NCI-H2029 (cell line): Measurements from ENCODE around the gene FIZ1.

Source experiments
- DNase-seq: peaks from one replicate; lab custom pipeline; 2025; lab: John Stamatoyannopoulos, UW

FIZ1 gene

GRCh38 chr19:55635856-55636440 lies 36.6 kb upstream of the FIZ1 start:
- DNase-seq: no peak

GRCh38 chr19:55635334-55635717 lies 36.0 kb upstream of the FIZ1 start:
- DNase-seq: no peak

DNA sequence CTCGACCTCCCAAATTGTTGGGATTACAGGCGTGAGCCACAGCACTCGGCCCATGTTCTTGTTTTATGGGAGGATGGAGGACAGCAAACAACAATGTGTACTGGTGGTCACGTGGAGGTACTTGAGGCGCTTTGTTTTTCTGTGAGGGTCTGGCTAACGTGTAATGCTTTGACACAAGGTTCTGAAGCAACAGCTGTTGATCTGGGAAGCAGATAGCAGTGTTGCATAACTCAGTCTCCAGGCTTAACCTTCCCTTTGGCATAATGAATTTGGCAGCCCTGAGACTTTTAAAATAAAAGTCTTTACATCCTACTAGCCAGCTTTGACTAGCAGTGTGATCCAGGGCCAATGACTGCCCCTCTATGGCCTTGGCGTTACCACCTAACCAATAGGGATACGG lies 34.5 kb upstream of the FIZ1 start:
- peak; percentile 33 for DNase-seq

- peak; percentile 76 for DNase-seq
Observed at GRCh38 chr19:55632463-55632834, 33.1 kb upstream of the FIZ1 start.

DNA sequence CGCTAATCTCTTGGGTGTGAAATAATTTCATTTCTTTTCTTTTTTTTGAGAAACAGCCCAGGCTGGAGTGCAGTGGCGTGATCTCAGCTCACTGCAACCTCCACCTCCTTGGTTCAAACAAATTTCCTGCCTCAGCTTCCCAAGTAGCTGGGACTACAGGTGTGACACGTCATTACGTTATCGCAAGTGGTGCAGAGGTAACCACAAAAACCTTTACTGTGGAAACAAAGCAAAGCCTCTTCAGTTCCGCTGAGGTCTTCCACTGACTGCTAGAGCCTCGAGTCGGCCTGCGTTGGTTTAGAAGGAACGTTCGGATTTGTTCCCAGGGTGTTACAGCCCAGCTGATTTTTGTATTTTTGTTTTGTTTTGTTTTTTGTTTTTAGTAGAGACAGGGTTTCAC lies 27.0 kb upstream of the FIZ1 start:
- no peak for DNase-seq

DNA sequence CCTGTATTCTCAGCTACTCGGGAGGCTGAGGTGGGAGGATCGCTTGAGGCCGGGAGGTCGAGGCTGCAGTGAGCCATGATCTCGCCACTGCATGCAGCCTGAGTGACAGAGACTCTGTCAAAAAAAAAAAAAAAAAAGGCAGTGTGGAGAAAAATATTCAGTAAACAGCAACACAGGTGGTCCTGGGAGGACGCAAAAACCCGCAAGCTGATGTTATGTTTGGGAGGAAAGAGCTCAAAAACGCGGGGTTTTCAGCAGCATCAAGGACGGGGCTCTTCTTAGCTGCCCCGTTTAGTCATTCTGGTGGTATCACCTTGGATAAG lies 25.6 kb upstream of the FIZ1 start:
- DNase-seq: no peak

- peak; percentile 94 for DNase-seq
Observed at GRCh38 chr19:55624109-55625003, 25.0 kb upstream of the FIZ1 start, which contains the start of gene ZNF784. ZNF784 (minus strand) TSS chr19:55624566; CDS start chr19:55624561, 5 bp downstream.

DNA sequence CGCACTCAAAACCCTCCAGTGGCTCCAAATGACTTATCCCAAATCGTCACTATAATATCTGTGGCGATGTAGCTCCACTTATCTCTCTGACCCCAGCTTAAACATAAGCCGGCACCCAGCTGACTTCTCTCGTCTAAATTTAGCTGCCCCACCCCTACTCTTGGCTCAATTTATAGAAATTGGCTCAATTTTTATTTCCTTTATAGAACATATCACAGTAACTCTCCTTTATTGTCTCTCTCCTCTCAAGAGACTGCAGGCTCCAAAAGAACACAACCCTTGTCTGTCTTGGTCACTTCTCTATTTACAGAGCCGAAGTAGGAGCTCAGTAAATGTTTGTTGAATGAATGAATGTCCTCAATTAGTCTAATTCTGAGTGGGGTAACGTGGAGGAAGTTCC lies 24.2 kb upstream of the FIZ1 start:
- no peak for DNase-seq

GRCh38 chr19:55623130-55623529 lies 23.8 kb upstream of the FIZ1 start:
- no peak for DNase-seq

- DNase-seq: no peak
Observed at GRCh38 chr19:55622242-55622969, 23.1 kb upstream of the FIZ1 start.

GRCh38 chr19:55621673-55622231 lies 22.4 kb upstream of the FIZ1 start:
- no peak for DNase-seq

DNA sequence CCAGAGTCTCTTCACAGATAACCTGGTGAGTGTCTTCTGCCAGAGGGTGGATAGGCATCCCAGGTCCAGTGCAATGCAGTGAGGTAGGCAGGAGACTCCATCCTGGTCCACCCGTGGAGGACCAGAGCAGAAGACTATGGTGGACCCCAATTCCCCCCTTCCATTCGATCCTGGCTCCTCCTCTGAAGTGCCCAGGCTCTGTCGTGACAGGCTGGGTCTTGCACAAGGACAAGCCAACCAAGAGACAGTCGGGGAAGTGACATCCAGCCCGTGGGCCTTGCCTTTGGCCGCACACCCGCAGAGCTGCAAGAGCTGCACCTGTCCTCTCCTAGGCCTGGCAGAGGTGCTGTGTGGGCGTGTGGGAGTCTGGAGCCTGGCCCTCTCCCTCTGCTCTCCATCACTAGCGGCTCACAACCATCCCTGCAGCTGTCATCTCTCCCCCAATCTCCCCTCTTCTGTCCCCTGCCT lies 21.9 kb upstream of the FIZ1 start:
- no peak for DNase-seq

DNA sequence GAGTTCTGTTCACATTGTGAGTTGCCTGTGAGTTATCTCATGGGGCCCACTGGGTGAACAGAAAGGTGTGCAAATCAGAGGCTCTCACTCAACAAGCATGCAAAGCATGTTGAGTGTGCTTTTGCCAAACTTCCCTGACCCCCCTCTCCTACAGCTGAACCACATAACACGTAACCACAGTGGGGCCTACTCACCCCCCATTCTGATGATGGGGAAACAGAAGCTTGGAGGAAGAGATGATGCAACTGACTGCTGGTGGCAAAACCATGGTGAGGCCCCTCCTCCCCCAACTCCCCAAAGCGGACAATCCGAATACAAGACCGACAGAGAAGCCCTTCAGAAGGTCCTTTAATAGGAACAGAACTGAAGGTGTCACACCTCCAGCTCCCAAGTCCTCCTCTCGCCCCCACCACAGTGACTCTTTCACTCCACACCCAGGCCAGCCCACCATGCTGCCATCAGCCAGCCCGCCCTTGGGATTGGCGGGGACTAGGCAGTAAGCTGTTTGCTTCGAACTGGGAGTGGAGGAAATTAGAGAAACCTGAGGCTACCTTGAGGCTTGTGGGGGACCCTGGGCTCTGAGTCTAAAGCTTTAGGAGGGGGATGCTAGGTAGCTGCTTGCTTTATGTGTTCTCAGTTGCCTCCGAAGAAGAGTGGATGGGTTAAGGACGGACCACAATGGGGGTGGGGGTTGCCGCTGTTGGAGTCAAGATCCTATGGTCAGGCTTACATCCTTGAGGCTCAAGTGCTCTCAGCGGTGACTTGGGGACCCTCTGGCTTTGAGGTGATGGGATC lies 21.3 kb upstream of the FIZ1 start:
- no peak for DNase-seq

GRCh38 chr19:55619286-55619685 lies 20.0 kb upstream of the FIZ1 start:
- DNase-seq: no peak

GRCh38 chr19:55618426-55618825 lies 19.1 kb upstream of the FIZ1 start:
- no peak for DNase-seq

GRCh38 chr19:55617426-55617825 lies 18.1 kb upstream of the FIZ1 start:
- no peak for DNase-seq

DNA sequence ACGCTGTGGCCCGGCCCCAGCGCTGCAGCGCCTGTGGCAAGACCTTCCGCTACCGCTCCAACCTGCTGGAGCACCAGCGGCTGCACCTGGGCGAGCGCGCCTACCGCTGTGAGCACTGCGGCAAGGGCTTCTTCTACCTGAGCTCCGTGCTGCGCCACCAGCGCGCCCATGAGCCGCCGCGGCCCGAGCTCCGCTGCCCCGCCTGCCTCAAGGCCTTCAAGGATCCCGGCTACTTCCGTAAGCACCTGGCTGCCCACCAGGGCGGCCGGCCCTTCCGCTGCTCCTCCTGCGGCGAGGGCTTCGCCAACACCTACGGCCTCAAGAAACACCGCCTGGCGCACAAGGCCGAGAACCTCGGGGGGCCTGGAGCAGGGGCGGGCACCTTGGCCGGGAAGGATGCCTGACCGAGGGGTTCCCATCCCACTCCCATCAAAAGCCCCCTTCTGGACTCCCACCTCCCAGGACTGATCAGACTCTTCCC lies 17.1 kb upstream of the FIZ1 start:
- no peak for DNase-seq

- no peak for DNase-seq
Observed at GRCh38 chr19:55615543-55616394, 16.5 kb upstream of the FIZ1 start.

GRCh38 chr19:55614711-55615542 lies 15.6 kb upstream of the FIZ1 start:
- DNase-seq: no peak
